Adrenal gland (tissue), 12 donors: ENCODE results near the gene MTM1. TPM values are rescaled to one million over a fixed set of nuclear protein-coding genes. Genes with fewer than 3 reads are reported as not detected.

ENCODE experiments used
- DNase-seq, 7 donors: peaks; one replicate each; pipeline ENCODE4 v3.0.0-alpha.2; 2019 to 2020
- H3K27ac ChIP-seq, 5 donors: fragments of 200-600 bp; sonication (generic) in 4 of 5; 1 replicate in 3 of 5; 2 replicates in 2 of 5; pipeline versions ENCODE4 v1.5.1 to v1.8.0; 2016 to 2020; ENCODE audit warnings: mild to moderate bottlenecking in 1 of 5
- H3K27me3 ChIP-seq: fragments of 200-600 bp; 2 replicates; pipeline ENCODE4 v1.8.0; 2021
- H3K36me3 ChIP-seq, 2 donors: fragments of 200-600 bp; replicated peaks in 1 of 2; 1 replicate in 1 of 2; 2 replicates in 1 of 2; pipeline versions ENCODE4 v1.5.1 to v1.8.0; 2018 to 2022
- H3K4me1 ChIP-seq, 2 donors: fragments of 200-600 bp; replicated peaks in 1 of 2; 1 replicate in 1 of 2; 2 replicates in 1 of 2; pipeline versions ENCODE4 v1.5.1 to v1.8.0; 2018 to 2021
- H3K4me3 ChIP-seq, 4 donors: fragments of 200-600 bp; sonication (generic) in 3 of 4; one replicate each; pipeline ENCODE4 v1.5.1; 2016 to 2018
- H3K9me3 ChIP-seq, 3 donors: fragments of 200-600 bp; sonication (generic) in 1 of 3; replicated peaks in 1 of 3; 1 replicate in 2 of 3; 2 replicates in 1 of 3; pipeline versions ENCODE4 v1.5.1 to v1.8.0; 2016 to 2021
- POLR2A ChIP-seq, 2 donors: fragments of 450-650 bp; IDR thresholded peaks; one replicate each; pipeline ENCODE4 v1.6.1; 2017; ENCODE audit warnings: antibody characterized with exemption in 2 of 2, mild to moderate bottlenecking in 2 of 2, moderate library complexity in 1 of 2
- WGBS, 4 donors: extraction: QIAGEN DNeasy Blood & Tissue Kit in 2 of 4; methylation state at CpG; one replicate each; pipeline versions ENCODE4 v1.1.5 to v1.1.7; 2013 to 2017; 5-methylcytosine and 5-hydroxymethylcytosine counted together
- intact Hi-C, 2 donors: fragments of 100-400 bp; cut with DNase I; formaldehyde crosslinking; loops; one replicate each; pipeline versions ENCODE4 v1.14.1 to v1.15.0; 2022 to 2023
- polyA plus RNA-seq, 3 donors: library from polyadenylated mRNA; stranded (reverse); fragments of 200-250 nt in 2 of 3; fragments of 350-450 nt in 1 of 3; fragmentation: Illumina TruSeq in 1 of 3; extraction: RNeasy Lipid Tissue Mini Kit (QIAGEN cat#74804) in 1 of 3; gene quantifications; one replicate each; pipeline ENCODE4 v1.2.3, GENCODE V29; 2013 to 2014
- total RNA-seq, 9 donors: library from RNA; depleted of rRNA in 4 of 9; stranded (reverse); fragments of >200 nt in 4 of 9; fragments of 120-200 nt in 1 of 9; fragmentation: NEBNext Ultra II Directional in 1 of 9; extraction: Animal tissue kit (Norgen Biotek cat#: 25700) in 1 of 9; gene quantifications; one replicate each; pipeline versions ENCODE4 v1.1.0 to v1.2.4, GENCODE V29; 2013 to 2023
- TF ChIP-seq, protein P1 (sequence below), 6 experiments: fragments of 450-650 bp in 4 of 6; fragments of 200-600 bp in 2 of 6; sonication (generic) in 1 of 6; IDR thresholded peaks; 1 replicate in 5 of 6; 2 replicates in 1 of 6; pipeline versions ENCODE4 v1.5.1 to v1.8.0; 2016 to 2021; ENCODE audit warnings: antibody characterized with exemption in 6 of 6, mild to moderate bottlenecking in 2 of 6, moderate library complexity in 1 of 6
- donor health status: healthy with polysubstance abuse.
- donor health status: Bipolar disorder and iron deficiency.
- donor health status: DM: yes; HTN: yes; CAD: no.
- donor health status: DM: no; HTN: no; CAD: no.
- donor health status: DM: no; HTN: no; CAD: no.
- donor health status: DM: yes; HTN: yes; CAD: no.

The MTM1 gene
- total and polyA plus RNA-seq, 12 donors = 4.1 to 31.4 (median 24.9) TPM

DNA sequence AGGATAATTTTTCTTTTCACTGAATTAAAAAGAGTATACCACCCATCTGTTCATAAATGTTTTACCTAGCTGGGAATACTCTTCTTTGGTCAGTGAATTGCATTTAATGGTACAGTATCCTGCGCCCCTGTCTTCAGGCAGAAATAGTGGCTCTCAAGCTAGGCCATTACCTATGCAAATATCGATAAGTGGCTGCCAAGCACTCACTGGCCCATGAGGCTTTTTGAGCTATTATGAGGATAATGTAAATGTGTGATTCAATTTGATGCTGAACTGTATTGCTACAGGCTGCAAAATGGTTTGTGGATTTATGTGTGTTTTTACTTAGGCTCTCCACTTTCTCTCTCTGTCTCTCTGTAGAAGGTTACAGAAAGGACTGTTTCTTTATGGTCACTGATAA, 94.7 kb downstream of the MTM1 start:
- no peaks in the 10 kb centered on the region for H3K9me3 ChIP-seq
- TF ChIP-seq, protein P1, sequence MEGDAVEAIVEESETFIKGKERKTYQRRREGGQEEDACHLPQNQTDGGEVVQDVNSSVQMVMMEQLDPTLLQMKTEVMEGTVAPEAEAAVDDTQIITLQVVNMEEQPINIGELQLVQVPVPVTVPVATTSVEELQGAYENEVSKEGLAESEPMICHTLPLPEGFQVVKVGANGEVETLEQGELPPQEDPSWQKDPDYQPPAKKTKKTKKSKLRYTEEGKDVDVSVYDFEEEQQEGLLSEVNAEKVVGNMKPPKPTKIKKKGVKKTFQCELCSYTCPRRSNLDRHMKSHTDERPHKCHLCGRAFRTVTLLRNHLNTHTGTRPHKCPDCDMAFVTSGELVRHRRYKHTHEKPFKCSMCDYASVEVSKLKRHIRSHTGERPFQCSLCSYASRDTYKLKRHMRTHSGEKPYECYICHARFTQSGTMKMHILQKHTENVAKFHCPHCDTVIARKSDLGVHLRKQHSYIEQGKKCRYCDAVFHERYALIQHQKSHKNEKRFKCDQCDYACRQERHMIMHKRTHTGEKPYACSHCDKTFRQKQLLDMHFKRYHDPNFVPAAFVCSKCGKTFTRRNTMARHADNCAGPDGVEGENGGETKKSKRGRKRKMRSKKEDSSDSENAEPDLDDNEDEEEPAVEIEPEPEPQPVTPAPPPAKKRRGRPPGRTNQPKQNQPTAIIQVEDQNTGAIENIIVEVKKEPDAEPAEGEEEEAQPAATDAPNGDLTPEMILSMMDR (IDR thresholded peaks at IDR 0.05) = no peak
- TF ChIP-seq POLR2A (IDR thresholded peaks at IDR 0.05) = no peak
- intact Hi-C loops = no loop called here
- H3K27me3 ChIP-seq = no peaks in the 10 kb centered on the region
- 85 to 97% (median 92%) methylated on average over 2 of the region's 2 CpGs for WGBS, 4 donors
- H3K4me1 ChIP-seq = no peaks in the 10 kb centered on the region
- H3K27ac ChIP-seq = no peak overlapping the region
- no peak for DNase-seq
- H3K4me3 ChIP-seq = no peak overlapping the region
- peaks cover 0 to 10% of the 10 kb centered on the region in 2 donors for H3K36me3 ChIP-seq

DNA sequence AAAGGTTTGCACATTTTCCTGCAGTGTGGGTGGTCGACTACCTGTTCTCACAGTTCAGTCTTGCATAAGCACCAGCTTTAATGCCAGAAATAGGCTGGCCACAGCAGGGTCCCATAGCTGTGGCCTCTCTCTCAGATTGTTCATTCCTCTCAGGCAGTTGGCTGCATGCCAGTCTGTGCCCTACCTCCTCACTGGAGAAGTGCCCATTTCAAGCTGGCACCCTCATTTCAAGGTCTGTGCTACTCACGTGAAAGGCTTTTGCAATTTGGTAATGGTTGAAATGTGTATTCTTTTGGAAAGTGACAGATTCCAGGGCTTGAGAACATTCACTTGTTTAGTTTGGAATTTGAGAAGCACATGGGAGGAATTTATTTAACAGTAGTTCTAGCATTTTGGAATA, 95.9 kb downstream of the MTM1 start:
- WGBS, 4 donors = 21 to 45% (median 30%) methylated on average over 2 of the region's 2 CpGs
- Histone ChIP-seq H3K27me3 (no peaks in the 10 kb centered on the region), H3K4me3 (no peak overlapping the region), H3K4me1 (no peaks in the 10 kb centered on the region), H3K36me3 (peaks cover 0 to 10% of the 10 kb centered on the region in 2 donors), H3K27ac (peak overlapping the region in 1 of 5 donors; percentile 22), H3K9me3 (no peaks in the 10 kb centered on the region)
- intact Hi-C loops = no loop called here
- peak; percentile 64 to 86 (median 82) for DNase-seq
- no peak for TF ChIP-seq POLR2A (IDR thresholded peaks at IDR 0.05)
- TF ChIP-seq, protein P1 (IDR thresholded peaks at IDR 0.05) = no peak

DNA sequence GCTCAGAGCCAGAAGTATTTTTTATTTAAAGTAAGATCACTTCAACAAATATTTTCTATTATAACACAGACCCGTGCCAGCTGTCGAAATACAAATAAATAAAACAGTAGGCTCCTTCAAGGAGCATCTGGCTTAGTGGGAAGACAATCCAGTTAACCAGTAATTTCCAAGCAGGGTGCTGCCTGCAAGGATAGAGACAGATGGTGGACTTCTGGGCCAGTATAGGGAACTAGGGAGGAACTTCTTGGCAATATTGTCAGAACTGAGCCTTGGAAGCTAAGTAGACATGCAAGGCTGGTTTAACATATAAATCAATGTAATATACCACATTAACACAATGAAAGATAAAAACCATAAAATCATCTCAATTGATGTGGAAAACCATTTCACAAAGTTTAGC, 107.8 kb downstream of the MTM1 start:
- intact Hi-C loops = no loop called here
- 46 to 73% (median 57%) methylated on average over 2 of the region's 2 CpGs for WGBS, 4 donors
- no peak for TF ChIP-seq POLR2A (IDR thresholded peaks at IDR 0.05)
- TF ChIP-seq, protein P1 (IDR thresholded peaks at IDR 0.05) = no peak

DNA sequence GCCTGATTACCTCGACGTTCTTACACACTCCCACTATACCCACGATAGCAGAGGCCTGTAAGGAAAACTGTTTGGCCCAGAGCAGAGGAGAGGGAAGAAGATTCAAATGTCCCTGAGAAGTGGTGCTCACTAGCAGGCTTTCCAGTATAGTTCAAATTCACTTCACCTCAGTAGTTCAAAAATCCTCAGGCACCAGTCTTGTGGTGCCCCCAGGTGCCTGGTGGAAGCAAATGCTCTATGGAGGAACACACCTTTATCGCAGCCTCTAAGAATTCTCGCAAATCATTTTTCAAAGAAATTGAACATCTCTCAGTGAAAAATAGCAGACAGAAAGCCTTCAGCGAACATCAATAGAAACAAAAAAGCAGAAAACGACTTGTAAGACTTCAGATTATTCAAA, 112.6 kb downstream of the MTM1 start:
- Histone ChIP-seq H3K27me3 (no peaks in the 10 kb centered on the region), H3K27ac (no peak overlapping the region), H3K36me3 (no peaks in the 10 kb centered on the region), H3K4me1 (no peaks in the 10 kb centered on the region), H3K4me3 (no peak overlapping the region), H3K9me3 (no peaks in the 10 kb centered on the region)
- DNase-seq = peak in 6 of 7 donors; percentile 24 to 57 (median 32)
- no peak for TF ChIP-seq POLR2A (IDR thresholded peaks at IDR 0.05)
- TF ChIP-seq, protein P1 (IDR thresholded peaks at IDR 0.05) = peak; percentile 14 to 47 (median 46)
- 40 to 48% (median 44%) methylated on average over 7 of the region's 7 CpGs for WGBS, 4 donors
- intact Hi-C loops = no loop called here

More for the DNA sequence above, 107.8 kb downstream of the MTM1 start:
- Histone ChIP-seq H3K27ac (no peak overlapping the region), H3K9me3 (no peaks in the 10 kb centered on the region), H3K27me3 (no peaks in the 10 kb centered on the region), H3K36me3 (no peaks in the 10 kb centered on the region), H3K4me1 (no peaks in the 10 kb centered on the region), H3K4me3 (no peak overlapping the region)
- no peak for DNase-seq
